HG03575 (cell line): ENCODE results near the gene KIAA1755.
"Not testable (repeated sequence)": the region's sequence is repeated elsewhere in the genome, so short reads cannot be mapped to it uniquely, and the experiment has no call there.

Experiments used
- ATAC-seq: cut with Tn5 transposase; IDR thresholded peaks from one replicate; pipeline ENCODE4 v1.9.1; 2021; ENCODE audit not compliant: unreplicated experiment, insufficient number of reproducible peaks, low FRiP score; ENCODE audit errors: extremely low read depth

The KIAA1755 gene

GRCh38 chr20:38293491-38294065, 33.0 kb upstream of the KIAA1755 start:
- no peak for ATAC-seq

GRCh38 chr20:38291966-38292365, 31.4 kb upstream of the KIAA1755 start:
- no peak for ATAC-seq

GRCh38 chr20:38290829-38291814, 30.6 kb upstream of the KIAA1755 start:
- ATAC-seq: no peak

GRCh38 chr20:38286586-38287531, 26.3 kb upstream of the KIAA1755 start:
- no peak for ATAC-seq

GRCh38 chr20:38284893-38285444, 24.4 kb upstream of the KIAA1755 start:
- ATAC-seq: no peak

- not testable (repeated sequence) for ATAC-seq
These were observed 23.6 kb upstream of the KIAA1755 start for GRCh38 chr20:38284066-38284650.

- ATAC-seq: no peak
These were observed 22.7 kb upstream of the KIAA1755 start for GRCh38 chr20:38283236-38283635.

- ATAC-seq: not testable (repeated sequence)
These were observed 20.8 kb upstream of the KIAA1755 start for GRCh38 chr20:38281176-38281915.

GRCh38 chr20:38278763-38279162, 18.2 kb upstream of the KIAA1755 start:
- no peak for ATAC-seq

- ATAC-seq: no peak
These were observed 17.6 kb upstream of the KIAA1755 start for GRCh38 chr20:38278131-38278530.

GRCh38 chr20:38277691-38278090, 17.2 kb upstream of the KIAA1755 start:
- ATAC-seq: no peak

GRCh38 chr20:38277285-38277684, 16.8 kb upstream of the KIAA1755 start:
- no peak for ATAC-seq

GRCh38 chr20:38275815-38276550, 15.4 kb upstream of the KIAA1755 start:
- no peak for ATAC-seq

- ATAC-seq: no peak
These were observed 12.4 kb upstream of the KIAA1755 start for GRCh38 chr20:38272961-38273360.

GRCh38 chr20:38272398-38272797, 11.9 kb upstream of the KIAA1755 start:
- no peak for ATAC-seq

GRCh38 chr20:38271608-38272120, 11.1 kb upstream of the KIAA1755 start:
- no peak for ATAC-seq
